Measurements from ENCODE around the gene ASTN2. TPM values are rescaled to one million over a fixed set of nuclear protein-coding genes. Genes with fewer than 3 reads are reported as not detected.

ASTN2 gene
- total and polyA plus RNA-seq, 9 of the 15 experiments (the other 6 are each of a cell fraction or from before 2014, with no cell fraction given) = 0.56 to 3.5 (median 1.9) TPM

GRCh38 chr9:116646661-116647514, 768.0 kb downstream of the ASTN2 start:
- DNase-seq (ENCODE audit: extremely low read depth in 1 of 4, low spot score in 3 of 4) (peak in 3 of 4 experiments; percentile 9 to 40 (median 18)), ATAC-seq (peak; percentile 88), FAIRE-seq (peak; percentile 75)
- H3K4me2 ChIP-seq (ENCODE audit: insufficient read depth, low read length) = no peak overlapping the region
- H2AFZ ChIP-seq (ENCODE audit: low read depth, low read length) = no peak overlapping the region
- H3K9ac ChIP-seq (ENCODE audit: insufficient read depth in 1 of 2, low read depth in 2 of 2, low read length in 2 of 2) = no peak overlapping the region
- H3K9me3 ChIP-seq (replicated peaks; ENCODE audit: control insufficient read depth, insufficient read depth, low read depth, low read length) = no peaks in the 10 kb centered on the region
- ChIA-PET CTCF (ENCODE audit: low intra/inter-chr PET ratio) (interaction anchor here (0.9 to 1.3 kb wide), 3 partner anchors 497 to 1052 kb away, joined by 3 read pairs; no protein-coding TSS in a partner anchor), POLR2A (interaction anchor here (0.7 to 0.8 kb wide), 2 partner anchors 11 to 99 kb away, joined by 3 to 4 read pairs; no protein-coding TSS in a partner anchor)
- H3K4me3 ChIP-seq = no peak overlapping the region
- intact Hi-C loops (cut with micrococcal nuclease) = loop anchor here (1.0 to 5.0 kb wide), 4 partner anchors 58 to 1055 kb away; partner anchors contain the start of gene PAPPA
- H3K27ac ChIP-seq (ENCODE audit: extremely low read depth, low read depth, low read length) = no peak overlapping the region
- no peaks in the 10 kb centered on the region for H3K4me1 ChIP-seq (replicated peaks in 1 of 2; ENCODE audit: control insufficient read depth in 2 of 2, insufficient read depth in 2 of 2, low read length in 2 of 2)
- in situ Hi-C loops (cut with MboI) = no loop called here
- no peaks in the 10 kb centered on the region for H4K20me1 ChIP-seq (replicated peaks; ENCODE audit: control insufficient read depth, insufficient read depth, low read length)
- BruUV-seq (replicated peaks) = no TSS peak
- no peaks in the 10 kb centered on the region for H3K9me1 ChIP-seq (ENCODE audit: control insufficient read depth, insufficient read depth, low read length)
- 5% methylated on average over 5 of the region's 5 CpGs for WGBS (ENCODE audit: insufficient coverage, low coverage, missing lambda C conversion rate)
- H3K79me2 ChIP-seq (ENCODE audit: control insufficient read depth, insufficient read depth, low read length) = no peaks in the 10 kb centered on the region
- no peaks in the 10 kb centered on the region for H3K27me3 ChIP-seq (ENCODE audit: control insufficient read depth in 2 of 2, insufficient read depth in 2 of 2, low read length in 2 of 2)
- H3K36me3 ChIP-seq (ENCODE audit: control insufficient read depth, insufficient read depth, low read length) = no peaks in the 10 kb centered on the region
- TF ChIP-seq MEF2A (IDR thresholded peaks at IDR 0.05; ENCODE audit: control insufficient read depth, low read depth, low read length) (no peak), SMAD2 (IDR thresholded peaks at IDR 0.05; ENCODE audit: low read depth, low read length) (no peak), RAD21 (CRISPR knock-in tag; conservative IDR thresholded peaks at IDR 0.05 in 1 of 2, IDR thresholded peaks at IDR 0.05 in 1 of 2) (peak; percentile 72 to 74), CTCF (IDR thresholded peaks at IDR 0.05 in 2 of 3, conservative IDR thresholded peaks at IDR 0.05 in 1 of 3; ENCODE audit: insufficient read depth in 2 of 3, low read depth in 1 of 3, low read length in 3 of 3) (peak; percentile 47 to 68 (median 58)), FOXA1 (IDR thresholded peaks at IDR 0.05; ENCODE audit: borderline replicate concordance) (no peak), POLR3A (IDR thresholded peaks at IDR 0.05; ENCODE audit: borderline replicate concordance, extremely low read depth, insufficient read depth, insufficient read length) (no peak), ZNF785 (CRISPR knock-in tag; IDR thresholded peaks at IDR 0.05) (no peak), BHLHE40 (IDR thresholded peaks at IDR 0.05; ENCODE audit: low read length) (no peak), ELK1 (CRISPR knock-in tag; IDR thresholded peaks at IDR 0.05) (no peak)

Data from K562 (cell line).